22Rv1 (cell line): ENCODE measurements around the gene MACF1.

Experiments used
- ZFX ChIP-seq: fragments of 450-650 bp; IDR thresholded peaks from 2 replicates; pipeline ENCODE4 v1.6.1; 2017; ENCODE audit warnings: antibody characterized with exemption, borderline replicate concordance
- TF ChIP-seq, protein P1 (sequence below): fragments of 450-650 bp; IDR thresholded peaks from 2 replicates; pipeline ENCODE4 v1.5.1; 2017; ENCODE audit warnings: mild to moderate bottlenecking

DNA sequence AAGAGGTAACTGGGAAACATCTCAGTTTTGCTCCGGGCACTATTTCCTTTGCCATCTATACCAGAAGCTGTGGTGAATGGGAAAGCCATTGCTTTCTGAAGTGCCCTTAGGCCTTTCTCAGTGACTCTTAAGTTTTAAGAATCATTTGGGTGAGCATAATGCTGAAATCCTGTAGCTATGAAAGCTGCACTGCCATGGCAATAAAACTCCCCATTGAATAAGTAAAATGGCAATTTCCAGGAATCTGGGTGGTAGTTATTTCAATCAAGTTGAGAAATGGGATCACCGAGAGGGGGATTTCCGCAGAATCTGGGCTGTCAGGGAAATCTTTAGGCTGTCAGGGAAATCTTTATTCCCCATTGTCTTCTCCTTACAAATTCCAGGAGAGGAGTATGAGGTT, 26.8 kb upstream of the MACF1 start:
- TF ChIP-seq, protein P1, sequence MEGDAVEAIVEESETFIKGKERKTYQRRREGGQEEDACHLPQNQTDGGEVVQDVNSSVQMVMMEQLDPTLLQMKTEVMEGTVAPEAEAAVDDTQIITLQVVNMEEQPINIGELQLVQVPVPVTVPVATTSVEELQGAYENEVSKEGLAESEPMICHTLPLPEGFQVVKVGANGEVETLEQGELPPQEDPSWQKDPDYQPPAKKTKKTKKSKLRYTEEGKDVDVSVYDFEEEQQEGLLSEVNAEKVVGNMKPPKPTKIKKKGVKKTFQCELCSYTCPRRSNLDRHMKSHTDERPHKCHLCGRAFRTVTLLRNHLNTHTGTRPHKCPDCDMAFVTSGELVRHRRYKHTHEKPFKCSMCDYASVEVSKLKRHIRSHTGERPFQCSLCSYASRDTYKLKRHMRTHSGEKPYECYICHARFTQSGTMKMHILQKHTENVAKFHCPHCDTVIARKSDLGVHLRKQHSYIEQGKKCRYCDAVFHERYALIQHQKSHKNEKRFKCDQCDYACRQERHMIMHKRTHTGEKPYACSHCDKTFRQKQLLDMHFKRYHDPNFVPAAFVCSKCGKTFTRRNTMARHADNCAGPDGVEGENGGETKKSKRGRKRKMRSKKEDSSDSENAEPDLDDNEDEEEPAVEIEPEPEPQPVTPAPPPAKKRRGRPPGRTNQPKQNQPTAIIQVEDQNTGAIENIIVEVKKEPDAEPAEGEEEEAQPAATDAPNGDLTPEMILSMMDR = no peak
- no peak for TF ChIP-seq ZFX
